ENCODE results near the gene ADGRG7.
A peak's percentile ranks its signal among the peaks of the same experiment; 100 is the strongest.

The ADGRG7 gene

DNA sequence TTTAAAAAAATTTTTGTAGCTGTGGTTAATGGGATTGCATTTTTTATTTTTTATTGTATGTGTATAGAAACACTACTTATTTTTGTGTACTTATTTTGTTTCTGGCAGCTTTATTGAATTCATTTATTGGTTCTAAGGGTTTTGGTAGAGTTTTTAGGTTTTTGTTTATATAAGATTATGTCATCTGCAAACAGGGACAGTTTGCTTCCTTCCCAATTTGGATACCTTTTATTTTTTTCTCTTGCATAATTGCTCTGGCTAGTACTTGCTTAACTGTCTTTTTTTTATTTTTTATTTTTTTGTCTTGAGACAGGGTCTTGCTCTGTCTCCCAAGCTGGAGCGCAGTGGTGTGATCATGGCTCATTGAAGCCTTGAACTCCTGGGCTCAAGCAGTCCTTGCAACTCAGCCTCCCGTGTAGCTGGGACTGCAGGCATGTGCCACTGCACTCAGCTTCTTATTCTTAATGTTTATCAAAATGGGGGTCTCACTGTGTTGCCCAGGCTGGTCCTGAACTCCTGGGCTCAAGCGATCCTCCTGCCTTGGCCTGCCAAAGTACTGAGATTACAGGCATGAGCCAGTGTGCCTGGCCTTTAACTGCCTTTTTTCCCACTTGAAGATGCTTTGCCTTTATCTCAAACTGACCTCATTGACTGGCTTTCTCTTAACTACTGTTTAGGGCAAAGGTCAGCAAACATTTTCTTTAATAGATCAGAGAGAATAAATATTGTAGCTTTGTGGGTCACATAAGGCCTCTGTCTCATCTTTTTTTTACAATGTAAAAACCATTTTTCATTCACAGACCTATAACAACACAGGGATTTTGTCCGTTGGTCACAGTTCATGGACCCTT, 108.5 kb downstream of the ADGRG7 start:
- H3K27me3 Mint-ChIP-seq (ENCODE audit: low read depth, poor library complexity) = peaks cover 3% of the 10 kb centered on the region
- H3K4me3 Mint-ChIP-seq = no peak overlapping the region
- H3K36me3 Mint-ChIP-seq (ENCODE audit: low read depth) = peaks cover 99% of the 10 kb centered on the region
- H3K27ac Mint-ChIP-seq = peak overlapping the region; percentile 29
- TF ChIP-seq, protein P1, sequence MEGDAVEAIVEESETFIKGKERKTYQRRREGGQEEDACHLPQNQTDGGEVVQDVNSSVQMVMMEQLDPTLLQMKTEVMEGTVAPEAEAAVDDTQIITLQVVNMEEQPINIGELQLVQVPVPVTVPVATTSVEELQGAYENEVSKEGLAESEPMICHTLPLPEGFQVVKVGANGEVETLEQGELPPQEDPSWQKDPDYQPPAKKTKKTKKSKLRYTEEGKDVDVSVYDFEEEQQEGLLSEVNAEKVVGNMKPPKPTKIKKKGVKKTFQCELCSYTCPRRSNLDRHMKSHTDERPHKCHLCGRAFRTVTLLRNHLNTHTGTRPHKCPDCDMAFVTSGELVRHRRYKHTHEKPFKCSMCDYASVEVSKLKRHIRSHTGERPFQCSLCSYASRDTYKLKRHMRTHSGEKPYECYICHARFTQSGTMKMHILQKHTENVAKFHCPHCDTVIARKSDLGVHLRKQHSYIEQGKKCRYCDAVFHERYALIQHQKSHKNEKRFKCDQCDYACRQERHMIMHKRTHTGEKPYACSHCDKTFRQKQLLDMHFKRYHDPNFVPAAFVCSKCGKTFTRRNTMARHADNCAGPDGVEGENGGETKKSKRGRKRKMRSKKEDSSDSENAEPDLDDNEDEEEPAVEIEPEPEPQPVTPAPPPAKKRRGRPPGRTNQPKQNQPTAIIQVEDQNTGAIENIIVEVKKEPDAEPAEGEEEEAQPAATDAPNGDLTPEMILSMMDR (IDR thresholded peaks at IDR 0.05) = no peak
- H3K9me3 Mint-ChIP-seq = peaks cover 13% of the 10 kb centered on the region
- peaks cover 8% of the 10 kb centered on the region for H3K4me1 Mint-ChIP-seq
- no peak for DNase-seq

DNA sequence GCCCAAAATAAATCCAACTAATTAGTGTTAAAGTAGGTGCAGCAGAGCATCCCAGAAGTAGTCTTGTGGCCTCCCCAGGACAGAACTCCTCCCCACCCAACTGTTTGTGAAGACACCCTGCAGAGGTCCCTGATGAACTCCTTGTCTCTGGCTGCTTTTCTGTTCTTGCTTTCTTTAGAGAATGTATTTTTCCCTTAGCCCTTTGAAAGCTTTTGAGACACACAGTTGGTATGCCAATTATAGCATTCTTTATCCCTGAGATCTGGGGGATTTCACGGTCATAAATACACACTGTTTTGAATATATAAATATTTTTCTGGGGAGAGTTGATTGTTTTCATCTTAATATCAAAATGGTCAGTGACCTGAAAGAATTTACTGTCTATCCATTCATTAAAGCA, 109.7 kb downstream of the ADGRG7 start:
- Mint-ChIP-seq H3K9me3 (peaks cover 13% of the 10 kb centered on the region), H3K27ac (no peak overlapping the region), H3K4me1 (peaks cover 5% of the 10 kb centered on the region), H3K36me3 (ENCODE audit: low read depth) (peaks cover 95% of the 10 kb centered on the region), H3K27me3 (ENCODE audit: low read depth, poor library complexity) (peaks cover 3% of the 10 kb centered on the region), H3K4me3 (no peak overlapping the region)
- no peak for DNase-seq
- TF ChIP-seq, protein P1 (IDR thresholded peaks at IDR 0.05) = no peak

DNA sequence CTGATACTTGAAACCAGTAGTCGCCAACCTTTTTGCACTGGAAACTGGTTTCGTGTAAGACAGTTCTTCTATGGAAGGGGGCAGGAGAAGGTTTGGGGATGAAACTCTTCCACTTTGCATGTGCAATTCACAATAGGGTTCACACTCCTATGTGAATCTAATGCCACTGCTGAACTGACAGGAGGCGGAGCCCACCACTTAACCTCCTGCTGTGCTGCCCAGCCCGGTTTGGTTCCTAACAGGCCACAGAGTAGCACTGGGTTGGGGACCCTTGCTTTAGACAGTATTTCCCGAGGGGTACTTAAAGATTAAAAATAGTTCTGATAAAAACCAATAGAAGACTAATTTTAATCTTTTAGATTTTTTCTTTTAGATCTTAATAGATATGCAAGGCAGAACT, 111.0 kb downstream of the ADGRG7 start:
- no peak for DNase-seq
- H3K4me1 Mint-ChIP-seq = peaks cover 5% of the 10 kb centered on the region
- H3K4me3 Mint-ChIP-seq = no peak overlapping the region
- TF ChIP-seq, protein P1 (IDR thresholded peaks at IDR 0.05) = no peak
- peaks cover 13% of the 10 kb centered on the region for H3K9me3 Mint-ChIP-seq
- H3K36me3 Mint-ChIP-seq (ENCODE audit: low read depth) = peaks cover 93% of the 10 kb centered on the region
- no peak overlapping the region for H3K27ac Mint-ChIP-seq
- H3K27me3 Mint-ChIP-seq (ENCODE audit: low read depth, poor library complexity) = peaks cover 3% of the 10 kb centered on the region

DNA sequence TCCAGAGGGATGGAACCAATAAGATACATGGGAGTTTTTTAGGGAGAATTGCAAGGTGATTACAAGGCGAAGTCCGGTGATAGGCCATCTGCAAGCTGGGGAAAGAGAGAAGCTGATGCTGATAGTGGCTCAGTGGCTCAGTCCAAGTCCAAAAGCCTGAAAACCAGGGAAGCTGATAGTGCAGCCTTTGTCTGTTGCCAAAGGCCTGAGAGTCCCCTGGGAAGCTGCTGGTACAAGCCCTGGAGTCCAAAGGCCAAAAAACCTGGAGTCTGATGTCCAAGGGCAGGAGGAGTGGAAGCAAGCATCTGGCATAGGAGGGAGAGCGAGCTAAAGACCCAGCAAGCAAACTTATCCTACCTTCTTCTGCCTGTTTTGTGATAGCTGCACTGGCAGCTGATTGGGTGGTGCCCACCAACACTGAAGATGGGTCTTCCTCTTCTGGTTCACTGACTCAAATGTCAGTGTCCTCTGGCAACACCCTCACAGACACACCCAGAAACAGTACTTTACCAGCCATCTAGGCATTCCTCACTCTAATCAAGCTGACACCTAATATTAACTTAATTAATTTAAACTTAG, 116.6 kb downstream of the ADGRG7 start:
- H3K36me3 Mint-ChIP-seq (ENCODE audit: low read depth) = peaks cover 77% of the 10 kb centered on the region
- H3K27ac Mint-ChIP-seq = no peak overlapping the region
- no peaks in the 10 kb centered on the region for H3K27me3 Mint-ChIP-seq (ENCODE audit: low read depth, poor library complexity)
- no peak overlapping the region for H3K4me3 Mint-ChIP-seq
- H3K9me3 Mint-ChIP-seq = no peaks in the 10 kb centered on the region
- TF ChIP-seq, protein P1 (IDR thresholded peaks at IDR 0.05) = no peak
- no peak for DNase-seq
- no peaks in the 10 kb centered on the region for H3K4me1 Mint-ChIP-seq

DNA sequence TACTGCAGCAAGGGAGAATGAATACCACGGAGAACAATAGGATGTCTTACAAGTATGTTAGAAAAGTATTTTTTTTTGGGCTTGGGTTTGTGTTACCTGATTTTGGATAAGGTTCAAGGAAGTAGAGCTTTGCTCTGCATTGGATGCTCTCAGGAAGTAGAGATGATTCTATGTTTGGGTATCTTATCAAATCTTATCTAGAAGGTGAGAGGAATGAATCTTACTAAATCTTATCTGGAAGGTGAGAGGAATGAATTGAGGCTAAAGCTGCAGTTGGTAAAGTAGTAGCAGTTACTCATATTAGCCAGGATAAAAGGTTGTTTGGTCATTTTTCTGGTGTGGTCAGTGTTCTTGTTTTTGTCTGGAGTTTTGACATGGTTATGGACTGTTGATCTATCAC, 117.3 kb downstream of the ADGRG7 start:
- H3K36me3 Mint-ChIP-seq (ENCODE audit: low read depth) = peaks cover 70% of the 10 kb centered on the region

More for the DNA sequence above, 117.3 kb downstream of the ADGRG7 start:
- TF ChIP-seq, protein P1 (IDR thresholded peaks at IDR 0.05) = no peak
- no peak for DNase-seq
- Mint-ChIP-seq H3K9me3 (no peaks in the 10 kb centered on the region), H3K4me3 (no peak overlapping the region), H3K27me3 (ENCODE audit: low read depth, poor library complexity) (no peaks in the 10 kb centered on the region), H3K4me1 (no peaks in the 10 kb centered on the region), H3K27ac (peak overlapping the region; percentile 34)
